H54 (cell line): Measurements from ENCODE around the gene OBSCN.

Experiments used
- DNase-seq: peaks from one replicate; pipeline ENCODE4 v3.0.0; 2011; ENCODE audit warnings: low spot score, mixed read lengths; ENCODE audit not compliant: insufficient read length
- FAIRE-seq: peaks from 3 replicates; lab custom pipeline; 2011; peaks lifted over from hg19 to GRCh38; lab: Jason Lieb, UNC
- POLR2A ChIP-seq: IDR thresholded peaks from 2 replicates; pipeline ENCODE4 v1.6.1; 2011; ENCODE audit warnings: low read depth, mild to moderate bottlenecking, low read length

The OBSCN gene

DNA sequence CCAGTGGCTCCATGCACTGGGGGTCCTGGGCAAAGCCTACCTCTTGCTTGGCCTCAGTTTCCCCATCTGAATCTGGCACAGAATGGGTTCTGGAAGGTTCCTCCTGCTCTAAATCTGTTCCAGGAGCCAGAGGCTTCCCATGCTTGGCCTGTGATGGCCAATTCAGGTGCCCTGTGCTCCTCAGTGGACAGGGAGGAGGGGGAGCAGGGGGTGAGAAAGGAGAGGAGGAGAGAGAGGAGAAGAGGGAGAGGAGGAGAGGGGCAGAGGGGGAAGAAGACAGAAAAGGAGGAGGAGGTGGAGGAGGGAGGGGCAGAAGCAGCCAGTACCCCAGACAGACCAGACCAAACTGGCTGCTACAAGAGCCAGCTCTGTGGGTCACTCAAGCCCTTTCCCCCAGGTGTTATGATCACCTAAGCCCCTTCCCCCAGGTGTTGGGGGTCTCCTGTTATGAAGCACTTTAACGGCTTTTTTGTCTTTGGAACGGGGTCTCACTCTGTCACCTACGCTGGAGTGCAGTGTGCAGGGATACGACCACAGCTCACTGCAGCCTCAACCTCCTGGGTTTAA is 155.1 kb downstream of the OBSCN start:
- no peak for FAIRE-seq
- DNase-seq = no peak
- TF ChIP-seq POLR2A = no peak

DNA sequence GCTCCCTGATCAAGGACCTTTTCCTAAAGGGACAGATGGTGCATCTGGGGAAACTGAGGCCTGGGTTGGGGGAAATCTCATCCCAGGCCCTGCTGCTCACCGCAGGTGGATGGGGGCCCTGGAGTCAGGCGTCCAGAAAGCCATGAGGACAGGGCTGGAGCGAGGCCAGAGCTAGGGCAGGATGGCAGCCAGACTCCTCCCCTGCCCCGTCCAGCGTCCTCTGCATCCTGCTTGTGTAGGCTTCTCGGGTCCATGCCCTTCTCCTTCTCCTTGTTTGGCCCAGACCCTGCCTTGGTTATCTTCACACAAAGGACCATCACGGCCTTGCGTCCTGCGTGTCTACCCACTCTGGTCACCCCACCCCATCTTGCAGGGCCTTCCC is 155.8 kb downstream of the OBSCN start:
- no peak for FAIRE-seq

DNA sequence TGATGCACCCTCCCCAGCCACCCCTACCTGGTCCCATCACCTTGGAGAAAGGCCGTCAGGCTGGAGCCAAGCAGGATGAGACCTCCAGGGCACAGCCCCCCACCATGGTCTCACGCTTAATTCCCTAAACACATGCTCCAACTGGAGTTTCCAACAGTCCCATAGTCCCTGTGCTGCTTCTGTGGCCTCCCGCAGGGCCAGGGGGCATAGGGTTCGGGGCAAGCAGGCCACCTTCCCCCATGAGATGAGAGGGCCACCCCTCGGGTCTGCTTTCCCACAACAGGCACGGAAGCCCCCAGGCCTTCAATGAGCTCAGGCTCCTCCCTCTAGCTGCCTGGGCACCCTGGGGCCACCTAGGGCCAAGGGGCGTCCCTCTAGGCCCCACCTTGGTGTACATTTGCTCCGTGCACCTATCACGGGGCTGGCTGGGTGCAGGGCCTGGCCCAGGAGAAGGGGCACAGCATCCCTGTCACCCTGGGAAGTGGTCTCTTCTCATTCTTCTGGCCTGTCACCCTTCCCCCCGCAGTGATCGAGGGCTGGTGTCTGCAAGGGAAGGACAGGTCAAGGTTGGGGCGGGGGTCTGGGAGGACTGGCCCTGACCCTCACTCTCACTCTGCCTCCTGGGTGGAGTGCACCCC is 156.3 kb downstream of the OBSCN start:
- no peak for TF ChIP-seq POLR2A
- DNase-seq (no peak), FAIRE-seq (no peak)

More for the DNA sequence above, 155.8 kb downstream of the OBSCN start:
- TF ChIP-seq POLR2A = no peak
- DNase-seq = no peak

DNA sequence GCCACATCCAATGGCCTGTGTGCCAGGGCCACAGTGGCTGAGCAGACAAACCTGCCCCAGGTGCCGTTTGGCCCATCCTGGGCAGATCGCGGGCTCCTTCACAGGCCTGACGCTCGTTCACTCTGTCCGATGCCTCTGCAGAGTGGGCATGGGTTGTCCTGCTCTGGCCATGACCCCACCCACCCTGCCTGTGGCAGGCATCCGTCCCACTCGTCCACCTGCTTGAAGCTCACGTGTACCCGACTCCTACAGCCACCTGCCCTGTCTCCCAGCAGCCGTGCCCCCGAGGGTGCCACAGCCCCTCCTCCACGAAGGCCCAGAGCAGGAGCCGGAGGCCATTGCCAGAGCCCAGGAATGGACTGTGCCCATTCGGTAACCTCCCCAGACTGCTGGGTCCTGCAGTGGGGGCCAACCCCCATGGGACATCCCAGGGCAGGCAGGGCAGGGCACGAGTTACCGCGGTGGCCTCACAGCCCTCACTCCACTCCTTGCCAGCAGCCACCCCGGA is 156.9 kb downstream of the OBSCN start:
- TF ChIP-seq POLR2A = no peak

DNA sequence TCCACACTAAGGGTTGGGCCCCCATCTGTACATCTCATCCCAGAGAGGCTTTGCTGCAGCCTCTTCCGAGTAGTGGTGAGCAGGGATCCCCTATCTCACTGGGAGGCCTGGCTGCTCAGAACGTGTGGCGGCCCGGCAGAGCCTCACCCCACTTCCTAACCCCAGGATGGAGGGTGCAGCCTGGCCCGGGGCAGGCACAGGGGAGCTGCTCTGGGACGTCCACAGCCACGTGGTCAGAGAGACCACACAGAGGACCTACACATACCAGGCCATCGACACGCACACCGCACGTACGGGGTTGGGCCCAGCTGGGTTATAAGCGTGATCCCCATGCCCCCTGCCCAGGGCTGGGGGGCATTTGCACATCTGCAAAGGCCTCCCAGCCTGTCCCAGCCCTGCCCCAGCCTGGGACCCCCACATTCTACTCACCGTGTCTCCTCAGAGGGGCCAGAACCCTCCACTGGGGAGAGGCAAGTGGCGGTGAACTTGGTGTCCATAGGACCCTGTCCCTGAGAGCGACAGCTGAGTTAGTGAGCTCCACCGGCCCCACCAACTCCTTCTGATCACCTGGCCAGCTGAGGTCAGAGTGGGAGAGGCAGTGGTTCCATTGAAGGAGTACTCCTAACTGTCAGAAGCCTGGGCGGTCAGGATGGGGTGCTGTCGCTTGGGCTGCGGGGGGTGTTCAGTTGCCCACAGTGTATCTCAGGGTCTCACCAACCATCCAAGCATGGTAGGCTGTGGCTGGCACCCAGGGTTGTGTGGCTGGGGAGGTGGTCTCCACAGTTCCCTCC is 157.6 kb downstream of the OBSCN start:
- TF ChIP-seq POLR2A = no peak
- no peak for FAIRE-seq
- no peak for DNase-seq

More for the DNA sequence above, 156.9 kb downstream of the OBSCN start:
- no peak for FAIRE-seq
- no peak for DNase-seq

DNA sequence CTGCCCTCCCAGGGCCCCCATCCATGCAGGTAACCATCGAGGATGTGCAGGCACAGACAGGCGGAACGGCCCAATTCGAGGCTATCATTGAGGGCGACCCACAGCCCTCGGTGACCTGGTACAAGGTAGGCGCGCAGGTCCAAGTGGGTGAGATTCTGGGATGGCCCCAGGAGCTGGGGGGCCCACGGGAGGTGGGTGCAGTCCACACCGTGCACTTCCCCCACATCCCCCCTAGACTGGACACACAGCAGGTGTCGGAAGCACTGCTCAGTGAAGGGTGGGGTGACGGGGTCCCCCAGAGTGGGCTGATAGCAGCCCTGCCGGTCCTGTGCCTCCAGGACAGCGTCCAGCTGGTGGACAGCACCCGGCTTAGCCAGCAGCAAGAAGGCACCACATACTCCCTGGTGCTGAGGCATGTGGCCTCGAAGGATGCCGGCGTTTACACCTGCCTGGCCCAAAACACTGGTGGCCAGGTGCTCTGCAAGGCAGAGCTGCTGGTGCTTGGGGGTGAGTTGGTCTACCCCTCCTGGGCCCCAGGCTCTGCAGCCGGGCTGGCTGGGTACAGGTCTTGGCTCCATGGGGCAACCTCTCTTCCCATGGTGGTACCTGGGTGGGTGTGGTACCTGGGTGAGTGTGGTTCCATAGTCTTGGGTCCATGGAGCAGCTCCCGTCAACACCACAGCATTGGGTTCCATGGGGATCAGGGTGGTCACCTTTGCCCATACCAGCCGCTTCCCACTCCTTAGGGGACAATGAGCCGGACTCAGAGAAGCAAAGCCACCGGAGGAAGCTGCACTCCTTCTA is 158.4 kb downstream of the OBSCN start:
- no peak for FAIRE-seq
- no peak for DNase-seq
- no peak for TF ChIP-seq POLR2A

DNA sequence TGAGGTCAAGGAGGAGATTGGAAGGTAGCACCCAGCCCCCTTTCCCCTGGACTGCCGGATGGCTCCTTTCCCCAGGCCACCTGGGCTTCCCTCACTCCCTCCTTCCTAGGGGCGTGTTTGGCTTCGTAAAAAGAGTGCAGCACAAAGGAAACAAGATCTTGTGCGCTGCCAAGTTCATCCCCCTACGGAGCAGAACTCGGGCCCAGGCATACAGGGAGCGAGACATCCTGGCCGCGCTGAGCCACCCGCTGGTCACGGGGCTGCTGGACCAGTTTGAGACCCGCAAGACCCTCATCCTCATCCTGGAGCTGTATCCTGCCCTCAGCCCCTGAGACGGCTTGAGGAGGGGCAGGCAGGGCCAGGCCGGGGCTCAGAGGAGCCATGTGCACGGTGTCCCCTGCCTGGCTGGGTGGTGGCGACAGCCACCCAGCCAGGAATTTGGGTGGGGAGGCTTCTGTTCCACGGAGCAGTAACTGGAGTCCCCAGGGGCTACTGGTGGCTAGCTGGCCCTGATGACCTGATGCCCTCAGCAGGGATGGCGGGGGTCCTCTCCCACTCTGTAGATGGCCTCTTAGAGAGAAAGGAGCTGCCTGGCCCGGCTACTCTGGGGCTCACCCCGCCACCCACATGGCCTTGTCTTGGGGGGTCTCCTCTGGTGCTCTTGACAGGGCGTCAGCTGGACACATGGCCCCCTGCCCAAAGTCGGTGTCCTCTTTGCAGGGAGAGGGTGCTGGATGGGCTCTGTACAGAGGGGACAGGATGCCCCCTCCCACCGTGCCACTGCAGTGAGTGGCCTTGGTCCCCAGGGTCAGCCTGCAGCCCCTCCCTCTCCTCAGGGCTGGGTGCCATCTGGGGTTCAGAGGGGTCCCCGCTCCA is 159.3 kb downstream of the OBSCN start:
- FAIRE-seq (no peak), DNase-seq (no peak)
- TF ChIP-seq POLR2A = no peak

DNA sequence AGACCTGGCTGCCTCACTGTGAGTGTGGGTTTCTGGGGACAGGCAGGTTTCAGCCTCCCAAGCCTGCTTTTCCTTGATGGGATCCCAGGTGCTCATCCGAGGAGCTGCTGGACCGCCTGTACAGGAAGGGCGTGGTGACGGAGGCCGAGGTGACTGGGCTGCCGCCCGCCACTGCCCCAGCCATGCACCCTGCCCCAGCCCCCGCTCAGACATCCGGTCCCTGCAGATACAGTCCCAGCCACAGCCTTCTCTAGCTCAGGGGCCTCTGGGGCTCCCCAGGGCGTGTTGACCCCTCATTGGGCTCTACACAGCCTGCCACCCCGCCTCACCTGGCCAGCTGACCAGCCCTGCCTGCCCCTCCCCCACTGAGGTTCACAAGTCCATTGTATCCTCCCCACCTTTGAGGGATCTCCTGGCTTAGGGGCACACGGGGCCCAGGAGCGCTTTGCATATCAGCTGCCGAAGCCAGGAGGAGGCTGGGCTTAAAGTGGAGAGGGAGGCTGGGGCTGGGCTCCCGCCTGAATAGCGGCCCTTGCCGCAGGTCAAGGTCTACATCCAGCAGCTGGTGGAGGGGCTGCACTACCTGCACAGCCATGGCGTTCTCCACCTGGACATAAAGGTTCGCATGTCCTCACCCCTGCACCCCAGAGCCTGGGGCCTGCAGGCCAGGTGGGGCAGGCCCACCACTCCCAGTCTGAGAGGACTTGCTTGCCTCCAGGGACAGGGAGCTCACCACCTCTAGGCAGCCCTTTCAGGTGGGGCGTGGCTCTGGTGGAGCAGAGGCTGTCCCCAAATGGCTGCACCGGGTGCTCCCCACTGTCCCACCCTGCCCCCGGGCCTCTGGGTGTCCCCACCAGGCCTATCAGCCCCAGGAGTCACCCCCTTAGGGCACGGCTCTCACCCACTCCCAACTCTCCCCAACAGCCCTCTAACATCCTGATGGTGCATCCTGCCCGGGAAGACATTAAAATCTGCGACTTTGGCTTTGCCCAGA is 160.3 kb downstream of the OBSCN start:
- FAIRE-seq (no peak), DNase-seq (no peak)
- no peak for TF ChIP-seq POLR2A

DNA sequence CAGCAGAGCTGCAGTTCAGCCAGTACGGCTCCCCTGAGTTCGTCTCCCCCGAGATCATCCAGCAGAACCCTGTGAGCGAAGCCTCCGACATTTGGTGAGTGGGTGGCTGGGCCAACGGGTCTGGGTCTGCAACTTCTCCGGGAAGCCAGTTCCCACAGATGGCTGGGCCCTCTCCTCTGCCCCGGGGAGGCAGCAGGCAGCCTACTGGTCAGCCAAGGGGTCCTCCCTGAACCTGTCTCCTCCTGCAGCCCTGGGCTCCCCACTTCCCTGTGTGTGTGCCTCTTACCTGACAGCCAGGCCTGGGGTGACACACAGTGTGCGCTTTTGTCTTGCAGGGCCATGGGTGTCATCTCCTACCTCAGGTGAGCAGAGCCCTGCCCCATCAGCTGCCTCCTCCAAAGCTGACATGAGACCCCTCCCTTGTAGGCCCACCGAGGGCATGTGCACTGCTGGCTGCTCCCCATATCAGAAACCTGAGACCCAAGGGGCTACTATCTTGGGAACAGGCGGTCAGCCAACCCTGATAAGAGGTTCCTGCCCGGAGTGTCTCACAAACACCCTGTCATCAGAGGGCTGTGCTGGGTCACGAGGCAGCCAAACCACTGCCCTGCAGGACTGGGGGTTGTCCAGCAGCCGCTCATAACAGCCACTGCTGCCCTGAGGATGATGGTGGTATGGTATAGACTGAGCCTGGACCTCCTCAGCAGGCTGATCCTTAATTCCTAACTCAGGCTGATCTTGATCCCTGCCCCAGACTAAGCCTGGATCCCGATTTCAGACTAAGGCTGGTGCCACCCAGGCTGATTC is 161.2 kb downstream of the OBSCN start:
- no peak for DNase-seq
- TF ChIP-seq POLR2A = no peak
- no peak for FAIRE-seq

DNA sequence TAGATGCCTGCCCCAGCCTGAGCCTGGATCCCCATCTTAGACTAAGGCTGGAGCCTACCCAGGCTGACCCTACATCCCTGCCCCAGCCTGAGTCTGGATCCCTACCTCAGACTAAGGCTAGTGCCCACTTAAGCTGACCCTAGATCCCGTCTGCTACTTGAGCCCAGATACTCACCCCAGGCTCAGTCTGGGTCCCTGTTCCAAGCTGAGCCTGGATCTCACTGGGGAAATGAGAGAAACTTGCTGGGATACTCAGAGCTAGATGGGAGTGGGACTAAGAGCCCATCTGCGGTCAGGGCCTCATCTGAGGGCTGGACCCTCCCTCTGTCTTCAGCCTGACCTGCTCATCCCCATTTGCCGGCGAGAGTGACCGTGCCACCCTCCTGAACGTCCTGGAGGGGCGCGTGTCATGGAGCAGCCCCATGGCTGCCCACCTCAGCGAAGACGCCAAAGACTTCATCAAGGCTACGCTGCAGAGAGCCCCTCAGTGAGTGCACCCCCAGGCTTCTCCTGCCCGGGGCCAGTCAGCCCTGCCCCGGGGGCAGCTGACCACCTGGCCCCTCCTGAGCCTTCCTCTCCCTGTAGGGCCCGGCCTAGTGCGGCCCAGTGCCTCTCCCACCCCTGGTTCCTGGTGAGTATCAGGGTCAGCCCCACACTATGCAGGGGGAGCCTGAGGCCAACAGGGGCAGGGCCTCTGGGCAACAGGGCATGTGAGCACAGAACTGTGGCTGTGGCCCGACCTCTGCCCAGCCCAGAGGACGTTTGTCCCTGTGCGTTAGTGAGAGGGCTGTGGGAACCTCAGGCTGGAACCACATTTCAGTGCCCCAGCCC is 162.0 kb downstream of the OBSCN start:
- no peak for TF ChIP-seq POLR2A
- FAIRE-seq (no peak), DNase-seq (no peak)
